HepG2 (cell line): ENCODE data around the gene TRDMT1. TPM values are rescaled to one million over a fixed set of nuclear protein-coding genes. Genes with fewer than 3 reads are reported as not detected.

Experiments used
- AKAP8 ChIP-seq: sonication (generic); formaldehyde crosslinking; IDR thresholded peaks from 2 replicates; pipeline ENCODE4 v1.5.1; 2020; ENCODE audit warnings: mild to moderate bottlenecking, missing genetic modification reagents
- ARNTL ChIP-seq: sonication (generic); formaldehyde crosslinking; IDR thresholded peaks from 2 replicates; pipeline ENCODE4 v1.4.0; 2020; ENCODE audit warnings: mild to moderate bottlenecking, missing genetic modification reagents
- EED ChIP-seq: sonication (generic); formaldehyde crosslinking; IDR thresholded peaks from 2 replicates; pipeline ENCODE4 v1.5.0; 2020; ENCODE audit warnings: mild to moderate bottlenecking, missing genetic modification reagents
- EP300 ChIP-seq, 3 experiments: sonication (generic) in 1 of 3; formaldehyde crosslinking in 1 of 3; IDR thresholded peaks; 2 replicates each; pipeline versions ENCODE4 v1.5.1 to v1.6.1; 2011 to 2020; ENCODE audit warnings: low read depth in 2 of 3, low read length in 2 of 3, borderline replicate concordance in 1 of 3, improper control_type of control experiment in 1 of 3, mild to moderate bottlenecking in 1 of 3, missing genetic modification reagents in 1 of 3, moderate library complexity in 1 of 3
- FIP1L1 ChIP-seq: fragments of 200-400 bp; formaldehyde crosslinking; IDR thresholded peaks from 2 replicates; pipeline ENCODE4 v1.6.1; 2018; ENCODE audit warnings: low read depth, mild to moderate bottlenecking, low read length, moderate library complexity, borderline replicate concordance; ENCODE audit not compliant: insufficient read depth
- HBP1 ChIP-seq: IDR thresholded peaks from 2 replicates; pipeline ENCODE4 v1.6.1; 2016; ENCODE audit warnings: low read depth, control low read depth
- KDM3A ChIP-seq: IDR thresholded peaks from 2 replicates; pipeline ENCODE4 v1.6.1; 2018; ENCODE audit warnings: low read depth, missing compliant biosample characterization
- KLF9 ChIP-seq: IDR thresholded peaks from 2 replicates; pipeline ENCODE4 v1.6.1; 2016; ENCODE audit warnings: low read depth
- MIER3 ChIP-seq: IDR thresholded peaks from 2 replicates; pipeline ENCODE4 v1.6.1; 2016; ENCODE audit warnings: missing compliant biosample characterization, borderline replicate concordance
- NCOA2 ChIP-seq: sonication (generic); formaldehyde crosslinking; IDR thresholded peaks from 2 replicates; pipeline ENCODE4 v1.8.0; 2022; ENCODE audit warnings: inconsistent platforms
- RAD21 ChIP-seq: fragments of 450-650 bp; formaldehyde crosslinking; IDR thresholded peaks from 2 replicates; pipeline ENCODE4 v1.5.0; 2020; ENCODE audit warnings: mild to moderate bottlenecking
- REPIN1 ChIP-seq: sonication (generic); formaldehyde crosslinking; IDR thresholded peaks from 2 replicates; pipeline ENCODE4 v1.8.0; 2022; ENCODE audit warnings: missing genetic modification reagents, low read depth, mild to moderate bottlenecking, borderline replicate concordance
- THAP9 ChIP-seq: sonication (generic); formaldehyde crosslinking; IDR thresholded peaks from 2 replicates; pipeline ENCODE4; 2020; ENCODE audit warnings: missing genetic modification reagents, mild to moderate bottlenecking, borderline replicate concordance
- U2AF1 ChIP-seq: fragments of 200-400 bp; formaldehyde crosslinking; optimal IDR thresholded peaks from 2 replicates; pipeline ENCODE3; 2017; ENCODE audit warnings: mild to moderate bottlenecking, low read depth, low read length
- ZBTB26 ChIP-seq: IDR thresholded peaks from 2 replicates; pipeline ENCODE4 v1.6.1; 2016; ENCODE audit warnings: missing compliant biosample characterization, missing genetic modification reagents, borderline replicate concordance
- ZFAT ChIP-seq: sonication (generic); formaldehyde crosslinking; conservative IDR thresholded peaks from 2 replicates; pipeline ENCODE4 v1.8.1; 2023; ENCODE audit warnings: missing genetic modification reagents, inconsistent platforms
- ZIK1 ChIP-seq: sonication (generic); formaldehyde crosslinking; IDR thresholded peaks from 2 replicates; pipeline ENCODE4 v1.5.0; 2020; ENCODE audit warnings: mild to moderate bottlenecking, low read depth, missing genetic modification reagents, borderline replicate concordance
- ZMYM3 ChIP-seq: sonication (generic); formaldehyde crosslinking; IDR thresholded peaks from 2 replicates; pipeline ENCODE4 v1.5.1; 2020; ENCODE audit warnings: mild to moderate bottlenecking, missing genetic modification reagents
- ZNF263 ChIP-seq: sonication (generic); formaldehyde crosslinking; IDR thresholded peaks from 2 replicates; pipeline ENCODE4 v1.4.0; 2020; ENCODE audit warnings: missing genetic modification reagents
- ZNF335 ChIP-seq: sonication (generic); formaldehyde crosslinking; IDR thresholded peaks from 2 replicates; pipeline ENCODE4 v1.4.0; 2020; ENCODE audit warnings: missing genetic modification reagents
- ZNF546 ChIP-seq: sonication (generic); formaldehyde crosslinking; conservative IDR thresholded peaks from 2 replicates; pipeline ENCODE4 v1.8.1; 2023; ENCODE audit warnings: mild to moderate bottlenecking, missing genetic modification reagents
- ZNF556 ChIP-seq: sonication (generic); formaldehyde crosslinking; IDR thresholded peaks from 2 replicates; pipeline ENCODE4 v1.4.0; 2020; ENCODE audit warnings: mild to moderate bottlenecking, missing genetic modification reagents, borderline replicate concordance
- ZNF557 ChIP-seq: sonication (generic); formaldehyde crosslinking; IDR thresholded peaks from 2 replicates; pipeline ENCODE4 v1.4.0; 2020; ENCODE audit warnings: missing genetic modification reagents
- polyA plus RNA-seq, 8 experiments: library from polyadenylated mRNA; depleted of rRNA in 3 of 8; stranded (reverse) in 7 of 8; unstranded in 1 of 8; fragments of >200 nt; fragmentation: Illumina TruSeq in 4 of 8; extraction: Trizol in 4 of 8; gene quantifications; 2 replicates each; pipeline versions ENCODE4 v1.2.1 to v1.2.3, GENCODE V29; 2011 to 2016; ENCODE audit warnings: low read depth in 4 of 8, missing spikeins in 1 of 8, mixed read lengths in 1 of 8; ENCODE audit not compliant: insufficient read depth in 1 of 8
- total RNA-seq, 5 experiments: library from RNA; depleted of rRNA; stranded (reverse); fragments of >200 nt; fragmentation: Illumina TruSeq; extraction: Trizol; gene quantifications; 2 replicates each; pipeline ENCODE4 v1.2.3, GENCODE V29; 2016; ENCODE audit warnings: low read depth in 1 of 5

The TRDMT1 gene
- total and polyA plus RNA-seq, 2 of the 13 experiments (the other 11 are each of a cell fraction or from before 2014, with no cell fraction given): 2.0 to 3.0 TPM

- TF ChIP-seq ZIK1 (peak; percentile 79; the same call in 1 of the 2 replicates), ARNTL (CRISPR knock-in tag) (0 out of 2 replicates have a peak, but pooled peaks have one; percentile 10), ZNF557 (CRISPR knock-in tag) (peak; percentile 84; the same call in 1 of the 2 replicates), ZNF556 (CRISPR knock-in tag) (peak; percentile 68; the same call in 1 of the 2 replicates), FIP1L1 (no peak), ZNF263 (CRISPR knock-in tag) (peak; percentile 64; the same call in 1 of the 2 replicates), EP300 (IDR thresholded peaks at IDR 0.05; ENCODE audit: low read depth in 2 of 2, low read length in 2 of 2) (no peak), EP300 (CRISPR knock-in tag; IDR thresholded peaks at IDR 0.05; ENCODE audit: borderline replicate concordance) (no peak; the same call in 1 of the 2 replicates), NCOA2 (CRISPR knock-in tag) (peak; percentile 63), MIER3 (CRISPR knock-in tag) (peak; percentile 83; the same call in 1 of the 2 replicates), HBP1 (CRISPR knock-in tag) (peak; percentile 92; the same call in 1 of the 2 replicates), KLF9 (CRISPR knock-in tag) (no peak), THAP9 (CRISPR knock-in tag) (peak; percentile 87), ZNF335 (CRISPR knock-in tag) (peak; percentile 67; the same call in 1 of the 2 replicates), U2AF1 (peak; percentile 64), RAD21 (CRISPR knock-in tag) (peak; percentile 50; the same call in 1 of the 2 replicates), KDM3A (CRISPR knock-in tag) (peak; percentile 97), ZMYM3 (CRISPR knock-in tag) (peak; percentile 77), ZFAT (peak; percentile 57; the same call in 1 of the 2 replicates), ZNF546 (CRISPR knock-in tag) (peak; percentile 87; the same call in 1 of the 2 replicates), EED (peak; percentile 84), AKAP8 (CRISPR knock-in tag) (0 out of 2 replicates have a peak, but pooled peaks have one; percentile 24), ZBTB26 (CRISPR knock-in tag) (peak; percentile 61; the same call in 1 of the 2 replicates), REPIN1 (CRISPR knock-in tag) (peak; percentile 97)
Measured at GRCh38 chr10:17200912-17201793, at the start of gene TRDMT1 (continued).
